Thymus (tissue), 11 donors: ENCODE results near the gene ARHGDIA. TPM values are rescaled to one million over a fixed set of nuclear protein-coding genes. Genes with fewer than 3 reads are reported as not detected.

ENCODE experiments used
- DNase-seq, 9 donors: peaks; one replicate each; pipeline ENCODE4 v3.0.0-alpha.2; 2013; ENCODE audit warnings: low spot score in 9 of 9, low read depth in 6 of 9, missing footprints in 1 of 9
- H3K27ac ChIP-seq, 2 donors: one replicate each; pipeline ENCODE4 v1.5.1; 2013; ENCODE audit warnings: control low read depth in 1 of 2, low read depth in 1 of 2, low read length in 1 of 2, mild to moderate bottlenecking in 1 of 2, moderate library complexity in 1 of 2
- H3K27me3 ChIP-seq, 2 donors: one replicate each; pipeline ENCODE4 v1.5.1; 2013; ENCODE audit warnings: low read length in 1 of 2; ENCODE audit not compliant: control insufficient read depth in 2 of 2, insufficient read depth in 1 of 2
- H3K36me3 ChIP-seq, 2 donors: one replicate each; pipeline ENCODE4 v1.5.1; 2013; ENCODE audit warnings: low read length in 1 of 2, mild to moderate bottlenecking in 1 of 2, moderate library complexity in 1 of 2; ENCODE audit not compliant: control insufficient read depth in 2 of 2, insufficient read depth in 2 of 2
- H3K4me1 ChIP-seq, 2 donors: one replicate each; pipeline ENCODE4 v1.5.1; 2013; ENCODE audit warnings: low read length in 2 of 2; ENCODE audit not compliant: control insufficient read depth in 2 of 2, insufficient read depth in 2 of 2
- H3K4me3 ChIP-seq, 2 donors: one replicate each; pipeline ENCODE4 v1.5.1; 2013; ENCODE audit warnings: low read length in 2 of 2, control low read depth in 1 of 2, mild to moderate bottlenecking in 1 of 2
- H3K9me3 ChIP-seq, 2 donors: one replicate each; pipeline ENCODE4 v1.5.1; 2013; ENCODE audit warnings: low read length in 1 of 2, mild to moderate bottlenecking in 1 of 2; ENCODE audit not compliant: control insufficient read depth in 2 of 2, insufficient read depth in 1 of 2
- WGBS: extraction: QIAGEN DNeasy Blood & Tissue Kit; methylation state at CpG from one replicate; pipeline ENCODE4 v1.1.7; 2013; 5-methylcytosine and 5-hydroxymethylcytosine counted together
- polyA plus RNA-seq: library from polyadenylated mRNA; stranded (reverse); fragments of 200-250 nt; gene quantifications from one replicate; pipeline ENCODE4 v1.2.3, GENCODE V29; 2013
- total RNA-seq: library from RNA; stranded (reverse); fragments of 120-200 nt; gene quantifications from one replicate; pipeline ENCODE4 v1.2.4, GENCODE V29; 2013
- donor health status: healthy.

ARHGDIA gene
- total and polyA plus RNA-seq, 2 donors, result 106 to 189 TPM

- H3K9me3 ChIP-seq, result peaks cover 0 to 4% of the 10 kb centered on the region in 2 donors
- no peak overlapping the region for H3K4me3 ChIP-seq
- peaks cover 37 to 48% of the 10 kb centered on the region in 2 donors for H3K36me3 ChIP-seq
- DNase-seq, result no peak
- H3K27me3 ChIP-seq, result peaks cover 0 to 9% of the 10 kb centered on the region in 2 donors
- 98% methylated on average over 36 of the region's 36 CpGs for WGBS
- H3K4me1 ChIP-seq, result peaks cover 23 to 34% of the 10 kb centered on the region in 2 donors
- no peak overlapping the region for H3K27ac ChIP-seq
These were observed 43.1 kb upstream of the ARHGDIA start for GRCh38 chr17:81914103-81914850.

DNA sequence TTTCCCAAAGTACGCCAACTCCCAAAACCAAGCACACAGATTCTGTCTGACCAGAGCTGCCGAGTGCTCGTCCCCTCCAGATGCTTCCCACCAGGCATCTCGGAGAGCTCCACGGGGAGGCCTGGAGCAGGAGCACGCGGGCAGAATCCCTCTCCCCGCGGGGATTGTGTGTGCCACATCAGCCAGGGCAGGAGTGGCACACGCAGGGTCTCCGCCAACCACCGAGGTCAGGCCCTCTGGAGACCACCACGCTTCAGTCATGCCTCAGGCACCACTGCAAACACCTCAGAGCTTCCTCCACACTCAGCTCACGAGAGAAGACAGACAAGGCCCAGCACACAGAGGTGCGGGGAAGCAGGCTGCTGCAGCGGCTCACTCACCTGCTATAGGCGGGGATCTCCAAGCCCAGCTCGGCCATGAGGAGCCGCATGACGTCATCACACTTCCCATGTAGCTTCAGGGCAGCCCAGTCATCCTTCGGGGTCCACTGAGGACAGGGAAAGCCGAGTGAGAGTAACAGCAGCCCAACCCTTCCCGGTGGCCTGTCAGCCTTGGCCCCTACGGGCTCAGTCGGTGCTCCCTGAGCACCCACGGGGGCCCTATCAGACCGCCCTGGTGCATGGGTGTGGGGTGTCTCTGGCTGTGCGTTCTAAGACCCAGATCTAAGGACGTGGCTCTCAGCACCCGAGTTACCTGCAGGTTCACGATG is 42.4 kb upstream of the ARHGDIA start:
- H3K27ac ChIP-seq, result no peak overlapping the region
- H3K36me3 ChIP-seq, result peaks cover 37 to 47% of the 10 kb centered on the region in 2 donors

GRCh38 chr17:81912441-81913309 is 41.5 kb upstream of the ARHGDIA start:
- Histone ChIP-seq H3K27ac (no peak overlapping the region), H3K27me3 (peaks cover 0 to 9% of the 10 kb centered on the region in 2 donors), H3K4me1 (peaks cover 19 to 29% of the 10 kb centered on the region in 2 donors), H3K9me3 (peaks cover 0 to 4% of the 10 kb centered on the region in 2 donors), H3K4me3 (no peak overlapping the region), H3K36me3 (peaks cover 41 to 54% of the 10 kb centered on the region in 2 donors)
- DNase-seq, result no peak
- WGBS, result 92% methylated on average over 32 of the region's 32 CpGs

More for the DNA sequence above, 42.4 kb upstream of the ARHGDIA start:
- no peak for DNase-seq
- peaks cover 0 to 4% of the 10 kb centered on the region in 2 donors for H3K9me3 ChIP-seq
- WGBS, result 98% methylated on average over 31 of the region's 31 CpGs
- peaks cover 0 to 9% of the 10 kb centered on the region in 2 donors for H3K27me3 ChIP-seq
- H3K4me3 ChIP-seq, result no peak overlapping the region
- H3K4me1 ChIP-seq, result peaks cover 23 to 34% of the 10 kb centered on the region in 2 donors

DNA sequence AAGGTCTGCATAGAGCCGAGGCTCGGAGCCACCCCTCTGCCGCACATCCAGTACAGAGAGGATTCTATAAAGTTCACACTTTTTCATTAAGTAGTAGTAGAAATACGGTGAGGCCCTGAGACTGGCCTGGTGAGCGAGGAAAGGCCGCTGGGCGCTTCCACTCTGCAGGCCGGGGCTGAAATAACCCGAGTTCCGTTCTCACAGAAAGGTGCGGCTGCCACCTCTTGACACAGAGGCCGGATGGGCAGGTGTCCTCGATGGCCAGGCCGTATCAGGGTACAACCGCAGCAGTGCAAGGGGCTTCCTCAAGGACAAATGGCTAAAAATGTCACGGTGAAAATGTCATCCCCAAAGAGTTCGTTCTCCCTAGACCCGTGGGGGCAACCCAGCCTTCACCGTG is 40.8 kb upstream of the ARHGDIA start:
- Histone ChIP-seq H3K27ac (no peak overlapping the region), H3K27me3 (peaks cover 0 to 9% of the 10 kb centered on the region in 2 donors), H3K4me3 (peak overlapping the region in 1 of 2 donors; percentile 72), H3K36me3 (peaks cover 45 to 57% of the 10 kb centered on the region in 2 donors), H3K9me3 (peaks cover 0 to 4% of the 10 kb centered on the region in 2 donors), H3K4me1 (peaks cover 14 to 24% of the 10 kb centered on the region in 2 donors)
- 94% methylated on average over 19 of the region's 19 CpGs for WGBS
- DNase-seq, result no peak

- 7% methylated on average over 83 of the region's 84 CpGs for WGBS
- Histone ChIP-seq H3K36me3 (peaks cover 50 to 58% of the 10 kb centered on the region in 2 donors), H3K9me3 (peaks cover 0 to 4% of the 10 kb centered on the region in 2 donors), H3K27ac (no peak within 1 kb of the TSS), H3K4me1 (peaks cover 11 to 19% of the 10 kb centered on the region in 2 donors), H3K27me3 (peaks cover 0 to 9% of the 10 kb centered on the region in 2 donors), H3K4me3 (peak within 1 kb of the TSS; percentile 62 to 72)
- peak in 8 of 9 donors; percentile 65 to 91 (median 80) for DNase-seq
These were observed 40.3 kb upstream of the ARHGDIA start, which contains the start of gene PCYT2 for GRCh38 chr17:81911277-81911961. Gene PCYT2, minus strand, starts transcription at chr17:81911399. Its CDS starts 44 bp downstream, at chr17:81911355.

DNA sequence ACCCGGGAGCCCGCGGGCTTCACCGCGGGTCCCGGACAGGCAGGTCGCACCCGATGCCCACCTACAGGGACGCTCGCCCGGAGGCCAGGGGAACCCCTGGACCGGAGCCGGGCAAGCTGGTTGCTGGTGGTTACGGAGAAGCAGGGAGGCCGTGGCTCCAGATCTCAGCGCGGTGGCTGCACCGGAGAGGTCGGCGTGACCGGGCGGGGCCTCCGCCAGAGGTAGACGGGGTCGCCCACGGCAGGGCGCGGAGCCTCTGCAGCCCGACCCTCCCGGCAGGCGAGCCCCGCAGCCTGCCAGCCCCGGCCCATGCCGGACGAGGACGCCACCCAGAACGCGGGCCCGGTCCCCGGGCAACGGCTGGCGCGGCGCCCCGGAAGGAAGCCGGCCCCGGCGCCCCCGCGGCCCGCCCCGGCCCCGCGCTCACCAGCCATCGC is 39.7 kb upstream of the ARHGDIA start:
- peaks cover 11 to 19% of the 10 kb centered on the region in 2 donors for H3K4me1 ChIP-seq
- H3K27me3 ChIP-seq, result peaks cover 0 to 9% of the 10 kb centered on the region in 2 donors
- no peak overlapping the region for H3K27ac ChIP-seq
- WGBS, result 1% methylated on average over 55 of the region's 55 CpGs
- H3K9me3 ChIP-seq, result peaks cover 0 to 4% of the 10 kb centered on the region in 2 donors
- H3K36me3 ChIP-seq, result peaks cover 54 to 60% of the 10 kb centered on the region in 2 donors
- DNase-seq, result no peak
- peak overlapping the region; percentile 62 to 72 for H3K4me3 ChIP-seq

GRCh38 chr17:81909966-81910839 is 39.1 kb upstream of the ARHGDIA start:
- 52% methylated on average over 23 of the region's 23 CpGs for WGBS
- H3K27ac ChIP-seq, result no peak overlapping the region
- peak overlapping the region; percentile 62 to 72 for H3K4me3 ChIP-seq
- H3K4me1 ChIP-seq, result peaks cover 11 to 19% of the 10 kb centered on the region in 2 donors
- no peak for DNase-seq
- H3K36me3 ChIP-seq, result peaks cover 52 to 59% of the 10 kb centered on the region in 2 donors
- H3K27me3 ChIP-seq, result peaks cover 0 to 9% of the 10 kb centered on the region in 2 donors
- peaks cover 0 to 4% of the 10 kb centered on the region in 2 donors for H3K9me3 ChIP-seq
